ENCODE data around the gene ATG10.

DNA sequence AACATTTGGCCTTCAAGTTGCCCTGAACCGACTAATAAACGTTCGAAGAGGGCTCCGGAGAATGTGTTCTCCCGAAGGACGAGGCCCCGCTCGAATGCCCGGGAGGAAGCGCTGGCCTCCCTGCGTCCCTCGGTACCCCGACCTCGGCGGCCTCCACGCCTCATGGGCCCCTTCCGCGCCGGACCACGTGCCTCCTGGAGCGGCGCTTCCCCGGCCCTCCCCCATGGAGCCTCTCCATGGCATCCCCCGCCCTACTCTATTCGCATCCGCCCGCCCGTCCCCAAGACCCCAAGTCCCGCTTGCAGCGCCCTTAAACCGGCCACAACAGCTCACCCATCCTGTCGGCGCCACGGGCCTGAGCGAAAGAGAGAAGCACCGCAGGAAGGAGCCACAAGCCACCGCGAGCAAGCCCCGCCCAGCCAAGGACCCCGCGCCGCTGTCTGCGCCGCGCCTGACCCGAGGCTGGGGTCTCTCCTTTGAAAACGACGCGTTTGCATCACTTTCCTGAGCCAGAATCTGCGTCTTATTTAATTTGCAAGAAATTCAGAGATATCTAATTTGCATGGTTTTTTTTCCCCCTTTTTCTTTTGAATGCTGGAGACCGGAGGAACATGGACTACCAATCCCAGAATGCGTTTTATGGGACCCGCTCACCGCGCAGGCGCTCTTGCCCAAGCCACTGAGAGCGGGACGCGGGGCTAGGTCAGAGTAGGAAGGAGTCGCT is 306.3 kb downstream of the ATG10 start, which contains the start of gene RPS23:
- no peak for TF ChIP-seq ZNF747 (CRISPR knock-in tag; IDR thresholded peaks at IDR 0.05; ENCODE audit: borderline replicate concordance)
- TF ChIP-seq FOXP1 (IDR thresholded peaks at IDR 0.05) = no peak
- TF ChIP-seq FOXP1 (CRISPR knock-in tag; IDR thresholded peaks at IDR 0.05) = no peak
- TF ChIP-seq, protein P1, sequence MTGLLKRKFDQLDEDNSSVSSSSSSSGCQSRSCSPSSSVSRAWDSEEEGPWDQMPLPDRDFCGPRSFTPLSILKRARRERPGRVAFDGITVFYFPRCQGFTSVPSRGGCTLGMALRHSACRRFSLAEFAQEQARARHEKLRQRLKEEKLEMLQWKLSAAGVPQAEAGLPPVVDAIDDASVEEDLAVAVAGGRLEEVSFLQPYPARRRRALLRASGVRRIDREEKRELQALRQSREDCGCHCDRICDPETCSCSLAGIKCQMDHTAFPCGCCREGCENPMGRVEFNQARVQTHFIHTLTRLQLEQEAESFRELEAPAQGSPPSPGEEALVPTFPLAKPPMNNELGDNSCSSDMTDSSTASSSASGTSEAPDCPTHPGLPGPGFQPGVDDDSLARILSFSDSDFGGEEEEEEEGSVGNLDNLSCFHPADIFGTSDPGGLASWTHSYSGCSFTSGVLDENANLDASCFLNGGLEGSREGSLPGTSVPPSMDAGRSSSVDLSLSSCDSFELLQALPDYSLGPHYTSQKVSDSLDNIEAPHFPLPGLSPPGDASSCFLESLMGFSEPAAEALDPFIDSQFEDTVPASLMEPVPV (CRISPR knock-in tag; IDR thresholded peaks at IDR 0.05) = no peak
- TF ChIP-seq, protein P2, sequence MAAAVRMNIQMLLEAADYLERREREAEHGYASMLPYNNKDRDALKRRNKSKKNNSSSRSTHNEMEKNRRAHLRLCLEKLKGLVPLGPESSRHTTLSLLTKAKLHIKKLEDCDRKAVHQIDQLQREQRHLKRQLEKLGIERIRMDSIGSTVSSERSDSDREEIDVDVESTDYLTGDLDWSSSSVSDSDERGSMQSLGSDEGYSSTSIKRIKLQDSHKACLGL (CRISPR knock-in tag; IDR thresholded peaks at IDR 0.05) = peak; percentile 90; the same call in 1 of the 2 replicates
- TF ChIP-seq MAFK (conservative IDR thresholded peaks at IDR 0.05 in 1 of 2, IDR thresholded peaks at IDR 0.05 in 1 of 2; ENCODE audit: low read length in 2 of 2) = no peak
- TF ChIP-seq KLF6 (CRISPR knock-in tag; IDR thresholded peaks at IDR 0.05) = peak; percentile 51
- peak; percentile 8; the same call in 1 of the 2 replicates for TF ChIP-seq GATAD2A (CRISPR knock-in tag; IDR thresholded peaks at IDR 0.05)
- peak; percentile 99 for TF ChIP-seq MYC (CRISPR knock-in tag; IDR thresholded peaks at IDR 0.05; ENCODE audit: borderline replicate concordance)
- TF ChIP-seq, protein P3, sequence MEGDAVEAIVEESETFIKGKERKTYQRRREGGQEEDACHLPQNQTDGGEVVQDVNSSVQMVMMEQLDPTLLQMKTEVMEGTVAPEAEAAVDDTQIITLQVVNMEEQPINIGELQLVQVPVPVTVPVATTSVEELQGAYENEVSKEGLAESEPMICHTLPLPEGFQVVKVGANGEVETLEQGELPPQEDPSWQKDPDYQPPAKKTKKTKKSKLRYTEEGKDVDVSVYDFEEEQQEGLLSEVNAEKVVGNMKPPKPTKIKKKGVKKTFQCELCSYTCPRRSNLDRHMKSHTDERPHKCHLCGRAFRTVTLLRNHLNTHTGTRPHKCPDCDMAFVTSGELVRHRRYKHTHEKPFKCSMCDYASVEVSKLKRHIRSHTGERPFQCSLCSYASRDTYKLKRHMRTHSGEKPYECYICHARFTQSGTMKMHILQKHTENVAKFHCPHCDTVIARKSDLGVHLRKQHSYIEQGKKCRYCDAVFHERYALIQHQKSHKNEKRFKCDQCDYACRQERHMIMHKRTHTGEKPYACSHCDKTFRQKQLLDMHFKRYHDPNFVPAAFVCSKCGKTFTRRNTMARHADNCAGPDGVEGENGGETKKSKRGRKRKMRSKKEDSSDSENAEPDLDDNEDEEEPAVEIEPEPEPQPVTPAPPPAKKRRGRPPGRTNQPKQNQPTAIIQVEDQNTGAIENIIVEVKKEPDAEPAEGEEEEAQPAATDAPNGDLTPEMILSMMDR (CRISPR knock-in tag; IDR thresholded peaks at IDR 0.05) = no peak; the same call in 1 of the 2 replicates
- TF ChIP-seq ZNF615 (CRISPR knock-in tag; IDR thresholded peaks at IDR 0.05; ENCODE audit: borderline replicate concordance) = no peak
- TF ChIP-seq RFX5 (IDR thresholded peaks at IDR 0.05; ENCODE audit: low read depth, low read length) = no peak
